A204.1 (cell line): ENCODE data around the gene PPP2R5B.

ENCODE experiments used
- FAIRE-seq: peaks from 2 replicates; lab custom pipeline; 2012; peaks lifted over from hg19 to GRCh38; lab: Jason Lieb, UNC

PPP2R5B gene

DNA sequence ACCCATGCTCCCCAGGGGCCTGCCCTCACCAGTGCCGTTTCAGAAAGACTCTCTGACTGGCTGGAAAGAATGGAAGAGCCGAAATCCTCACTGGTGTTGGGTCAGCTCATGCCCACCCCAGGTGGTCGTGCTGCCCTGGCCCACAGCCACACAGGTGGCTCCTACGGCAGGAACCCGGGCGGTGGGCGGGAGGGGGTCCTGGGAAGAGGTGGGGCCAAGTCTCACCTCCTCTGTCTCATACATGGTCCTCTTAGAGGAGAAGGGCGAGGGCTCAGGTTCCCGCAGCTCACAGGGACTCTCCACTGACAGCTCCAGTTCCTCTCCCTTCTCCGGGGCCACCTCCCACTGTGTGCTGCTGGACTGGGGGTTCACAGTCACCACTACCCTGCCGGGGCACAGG is 15.7 kb upstream of the PPP2R5B start:
- no peak for FAIRE-seq

DNA sequence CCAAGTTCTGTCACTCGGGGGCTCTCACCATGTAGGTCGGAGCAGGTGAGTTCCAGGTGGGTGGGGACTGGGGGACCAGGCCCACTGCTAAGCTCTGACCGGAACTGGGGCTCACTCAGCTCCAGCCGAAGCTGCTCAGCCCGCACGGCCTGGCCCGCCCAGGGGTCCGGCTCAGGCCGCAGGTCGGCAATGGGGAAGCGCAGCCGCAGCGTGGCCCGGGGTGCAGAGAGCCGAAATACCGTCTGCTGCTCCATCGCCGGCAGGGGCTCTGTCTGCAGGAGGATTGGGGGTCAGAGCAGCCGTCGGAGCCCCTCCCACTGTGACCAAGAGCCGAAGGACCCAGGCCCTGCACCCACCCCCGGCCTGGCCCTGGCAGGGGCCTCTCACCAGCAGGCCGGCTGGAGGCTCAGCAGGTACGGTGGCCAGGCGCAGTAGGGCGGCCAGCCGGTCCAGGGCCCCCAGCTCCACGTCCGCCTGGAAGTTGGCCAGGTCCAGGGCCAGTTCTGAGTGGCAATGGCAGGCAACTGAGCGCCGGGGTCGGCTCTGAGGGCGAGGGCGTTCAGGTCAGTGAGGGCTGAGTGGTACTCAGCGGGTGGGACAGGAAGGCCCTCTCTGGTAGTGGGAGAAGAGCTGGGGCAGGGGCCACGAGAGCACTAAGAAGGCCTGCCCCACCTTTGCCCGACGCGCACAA is 14.7 kb upstream of the PPP2R5B start:
- FAIRE-seq: no peak

DNA sequence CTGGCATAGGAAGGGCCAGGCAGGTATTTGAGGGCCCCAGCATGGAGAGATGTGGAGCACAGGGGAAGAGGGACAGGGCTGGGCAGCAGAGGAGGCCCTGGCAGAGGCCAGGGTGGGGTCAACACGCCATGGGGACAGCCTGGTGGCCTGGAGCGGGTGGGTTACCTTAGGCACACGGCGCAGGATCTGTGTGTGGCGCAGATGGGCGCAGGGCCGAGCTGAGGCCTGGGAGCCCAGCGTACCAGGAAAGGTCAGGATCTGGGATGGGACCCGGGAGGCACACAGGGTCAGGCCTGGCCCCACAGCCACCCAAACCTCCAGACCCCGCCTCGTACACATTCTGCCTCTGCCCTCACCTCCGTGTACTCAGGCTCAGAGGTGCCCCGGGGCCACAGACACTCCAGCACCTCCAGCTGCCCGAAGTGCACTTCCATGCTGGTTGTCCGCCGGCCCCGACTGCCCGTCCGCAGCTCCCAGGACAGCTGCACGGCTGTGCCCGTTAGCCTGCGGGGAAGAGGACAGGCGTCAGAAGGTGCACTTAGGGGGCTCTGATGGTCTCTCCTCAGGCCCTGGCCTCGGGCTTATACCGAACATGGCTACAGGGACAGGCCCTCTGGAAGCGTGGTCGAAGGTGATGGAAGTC is 13.9 kb upstream of the PPP2R5B start:
- FAIRE-seq: no peak

DNA sequence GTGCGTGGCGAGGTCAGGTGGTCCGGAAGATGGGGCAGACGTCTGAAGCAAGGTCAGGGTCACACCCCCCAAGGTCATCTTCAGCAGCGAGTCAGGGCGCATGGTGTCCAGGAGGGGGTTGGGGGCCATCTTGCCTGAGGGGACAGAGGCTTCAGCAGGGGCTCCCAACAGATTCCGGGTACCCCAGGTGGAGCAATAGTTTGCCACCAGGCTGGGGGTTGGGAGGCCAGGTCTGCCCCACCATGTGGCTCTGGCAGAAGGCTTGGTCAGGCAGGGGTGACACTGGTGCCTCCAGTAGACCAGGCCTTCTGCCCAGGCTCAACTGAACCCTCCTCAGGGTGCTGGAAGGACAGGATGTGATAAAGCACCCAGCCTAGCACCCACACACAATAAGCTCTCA is 13.3 kb upstream of the PPP2R5B start:
- FAIRE-seq: no peak

DNA sequence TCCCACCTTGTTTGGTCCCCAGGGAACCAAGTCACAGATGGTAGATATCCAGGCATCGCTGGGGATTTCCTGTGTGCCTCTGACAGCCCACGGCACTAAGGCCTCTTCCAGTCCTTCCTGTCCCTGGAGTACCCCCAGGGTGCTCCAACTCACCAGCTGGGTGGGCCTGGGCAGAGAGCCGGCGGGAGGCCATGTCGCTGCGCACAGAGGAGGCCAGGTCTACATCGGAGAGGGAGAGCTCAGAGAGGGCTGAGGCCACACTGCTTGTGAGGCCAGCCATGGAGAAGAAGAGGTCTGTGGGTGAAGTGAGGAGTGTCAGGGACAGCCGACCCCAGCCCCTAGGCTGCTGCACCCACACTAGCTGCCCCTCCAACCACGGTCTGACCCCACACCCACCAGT is 12.8 kb upstream of the PPP2R5B start:
- FAIRE-seq: no peak

DNA sequence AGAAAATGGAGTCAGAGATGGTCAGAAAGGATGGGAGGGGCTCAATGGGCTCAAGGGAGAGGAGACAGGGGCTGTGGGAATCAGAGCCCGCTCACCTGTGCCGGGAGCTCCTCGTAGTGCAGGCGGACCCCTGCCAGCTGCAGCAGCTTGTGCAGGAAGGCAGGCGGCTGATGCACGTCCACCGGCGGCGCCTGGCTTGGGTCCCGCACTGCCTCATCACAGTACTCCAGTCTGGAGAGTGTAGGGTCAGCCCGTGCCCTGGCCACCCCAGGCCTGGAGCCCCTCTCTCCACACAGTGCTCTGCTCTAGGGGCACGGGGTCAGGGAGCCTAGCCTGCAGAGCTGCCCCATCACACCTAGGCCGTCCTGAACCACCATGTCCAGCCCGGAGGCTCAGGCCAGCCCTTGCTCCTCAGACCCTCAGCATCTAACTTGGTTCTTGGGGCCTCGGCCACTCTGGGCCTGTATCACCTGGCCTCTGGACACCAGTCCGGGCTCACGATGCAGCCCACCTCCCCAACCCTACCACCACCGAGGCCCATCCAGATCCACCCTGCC is 11.2 kb upstream of the PPP2R5B start:
- FAIRE-seq: no peak

DNA sequence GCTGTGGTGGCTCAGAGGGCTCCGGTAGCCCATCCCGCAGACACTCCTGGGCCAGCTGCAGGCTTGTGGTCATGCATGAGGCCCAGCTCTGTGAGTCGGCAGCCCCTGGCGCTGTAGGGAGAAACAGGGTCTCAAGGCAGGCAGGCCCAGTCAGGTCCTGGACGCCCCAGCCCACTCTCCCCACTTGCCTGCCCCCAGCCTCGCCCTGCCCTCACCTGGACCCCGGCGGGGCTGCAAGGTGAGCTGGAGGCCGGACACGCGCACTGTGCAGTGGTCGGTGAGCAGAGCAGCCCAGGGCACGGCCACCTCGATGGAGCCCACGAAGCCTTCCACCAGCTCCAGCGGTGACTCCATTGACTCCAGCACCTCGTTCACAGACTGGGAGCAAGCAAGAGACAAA is 10.4 kb upstream of the PPP2R5B start:
- no peak for FAIRE-seq

DNA sequence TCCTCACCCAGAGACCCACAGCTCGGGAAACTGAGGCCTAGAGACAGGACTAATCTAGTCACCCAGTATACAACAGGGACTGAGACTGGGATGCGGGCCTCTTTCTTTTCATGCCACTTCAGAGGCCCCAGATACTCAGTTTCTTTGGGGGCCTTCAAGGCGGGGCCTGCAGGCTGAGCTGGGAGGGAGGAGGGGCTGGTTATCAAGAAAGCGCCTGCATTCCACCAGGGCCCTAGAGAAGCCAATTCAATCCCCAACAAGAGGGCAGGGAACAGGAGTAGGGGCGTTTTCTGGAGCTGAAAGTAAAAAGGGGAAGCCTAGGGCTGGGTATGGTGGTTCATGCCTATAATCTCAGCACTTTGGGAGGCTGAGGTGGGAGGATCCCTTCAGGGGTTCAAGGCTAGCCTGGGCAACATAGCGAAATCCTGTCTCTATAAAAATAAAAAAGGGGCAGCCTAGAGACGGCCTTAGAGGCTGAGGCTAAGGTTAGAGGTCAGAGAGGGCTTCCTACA is 9.1 kb upstream of the PPP2R5B start:
- no peak for FAIRE-seq

DNA sequence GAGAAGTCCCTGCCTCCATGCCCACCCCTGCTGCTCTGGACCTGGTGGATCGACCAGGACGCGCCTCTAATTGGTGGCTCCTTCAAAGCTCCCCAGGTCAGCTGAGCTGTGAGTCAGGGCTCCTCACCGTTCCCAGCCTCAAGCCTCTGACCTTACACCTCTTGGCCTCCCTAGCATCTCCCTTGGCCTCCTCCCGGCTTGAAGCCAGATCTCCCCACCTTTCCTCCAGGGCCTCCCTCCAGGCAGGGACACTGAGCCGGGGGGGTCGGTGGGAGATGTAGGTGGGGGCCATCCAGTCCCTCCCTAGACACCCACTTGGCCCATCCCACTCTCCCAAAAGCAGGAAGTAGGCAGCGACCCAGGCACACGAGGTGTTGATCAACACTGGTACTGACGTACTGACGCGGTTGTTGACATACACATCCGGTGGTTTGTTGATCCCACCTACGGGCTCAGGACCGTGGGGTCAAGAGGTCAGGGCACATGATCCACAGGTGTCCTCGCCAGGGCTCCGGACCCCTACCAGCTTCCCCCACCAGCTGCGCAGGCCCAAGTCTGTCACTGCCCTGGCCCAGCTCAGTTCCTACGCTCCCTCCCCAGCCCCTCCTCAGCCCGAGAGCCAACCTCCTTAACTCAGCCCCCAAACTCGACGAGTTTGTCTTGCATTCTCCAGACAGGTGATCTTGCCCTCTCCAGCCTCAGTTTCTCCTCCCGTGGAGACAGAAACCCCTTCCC is 8.3 kb upstream of the PPP2R5B start:
- no peak for FAIRE-seq

DNA sequence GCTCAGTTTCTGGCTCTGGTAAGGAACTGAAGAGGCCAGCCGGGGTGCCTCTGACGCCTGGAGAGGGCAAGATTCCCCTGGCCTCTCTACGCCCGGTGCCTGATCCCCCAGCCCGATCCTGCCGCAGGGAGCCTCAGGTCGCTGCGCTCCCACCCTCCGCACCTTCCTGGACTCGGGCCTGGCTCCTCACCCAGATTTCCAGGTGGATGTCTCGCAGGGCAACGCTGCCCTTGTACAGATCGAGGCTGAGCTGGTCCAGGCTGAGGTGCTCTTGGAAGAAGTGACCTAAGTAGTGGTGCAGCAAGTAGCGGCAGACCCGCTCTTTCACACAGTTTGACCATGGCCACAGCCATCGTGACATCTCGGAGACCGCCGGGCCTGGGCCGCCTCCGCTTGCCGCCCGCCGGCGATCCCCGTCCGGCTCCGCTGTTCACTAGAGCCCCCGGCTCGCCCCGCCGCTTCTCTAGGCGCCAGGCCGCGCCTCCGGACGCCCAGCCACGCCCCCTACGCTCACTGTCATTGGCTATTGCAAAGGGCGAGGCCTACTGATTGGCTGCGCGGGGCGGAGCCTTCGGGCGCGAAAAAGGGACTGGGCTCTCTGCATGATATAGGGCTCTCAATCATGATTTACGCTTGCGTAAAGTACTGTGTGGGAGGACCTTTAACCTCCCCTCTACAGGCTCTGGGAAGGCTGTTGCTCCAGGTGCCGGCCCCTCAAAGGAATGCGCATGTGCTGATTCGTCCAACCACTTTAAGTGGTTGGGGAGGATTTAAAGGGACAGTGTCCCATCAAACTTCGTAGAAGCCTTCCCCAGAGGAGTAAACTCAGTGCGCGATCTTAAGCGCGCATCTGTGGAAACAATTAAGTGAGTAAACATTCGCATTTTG is 7.5 kb upstream of the PPP2R5B start, which contains the start of gene ATG2A:
Gene ATG2A, minus strand, starts transcription at position 435 of the 888 bp plus-strand sequence. Its CDS starts 74 bp downstream, at position 361.
- FAIRE-seq: peak; percentile 99

DNA sequence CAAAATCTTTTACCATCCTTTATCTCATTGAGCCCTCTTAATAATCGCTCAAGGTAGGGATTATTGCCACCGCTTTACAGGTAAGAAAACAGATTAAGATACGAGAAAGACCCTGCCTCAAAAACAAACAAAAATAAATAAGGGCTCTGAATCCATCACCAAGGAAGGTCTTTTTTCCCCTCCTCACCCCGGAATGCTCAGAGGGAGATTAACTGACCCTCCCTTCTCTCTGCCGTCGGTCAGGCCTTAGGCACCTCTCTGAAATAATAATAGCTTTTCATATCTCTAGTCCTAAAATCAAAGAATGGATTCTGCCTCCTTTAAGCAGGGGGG is 6.9 kb upstream of the PPP2R5B start:
- FAIRE-seq: no peak

DNA sequence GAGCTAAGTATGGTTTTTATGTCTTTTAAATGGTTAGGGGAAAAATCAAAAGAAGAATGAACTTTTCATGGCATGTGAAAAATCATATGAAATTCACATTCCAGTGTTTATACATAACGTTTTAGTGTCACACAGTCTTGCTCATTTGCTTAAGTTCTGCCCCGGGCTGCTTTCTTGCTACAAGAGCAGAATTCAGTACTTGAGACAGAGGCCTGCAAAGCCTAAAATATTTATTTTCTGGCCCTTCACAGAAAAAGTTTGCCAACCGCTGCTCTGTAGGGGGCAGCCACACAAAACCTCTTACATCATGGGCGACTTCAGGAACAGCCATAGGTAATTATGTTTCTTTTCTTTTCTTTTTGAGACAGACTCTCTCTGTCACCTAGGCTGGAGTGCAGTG is 6.5 kb upstream of the PPP2R5B start:
- no peak for FAIRE-seq

DNA sequence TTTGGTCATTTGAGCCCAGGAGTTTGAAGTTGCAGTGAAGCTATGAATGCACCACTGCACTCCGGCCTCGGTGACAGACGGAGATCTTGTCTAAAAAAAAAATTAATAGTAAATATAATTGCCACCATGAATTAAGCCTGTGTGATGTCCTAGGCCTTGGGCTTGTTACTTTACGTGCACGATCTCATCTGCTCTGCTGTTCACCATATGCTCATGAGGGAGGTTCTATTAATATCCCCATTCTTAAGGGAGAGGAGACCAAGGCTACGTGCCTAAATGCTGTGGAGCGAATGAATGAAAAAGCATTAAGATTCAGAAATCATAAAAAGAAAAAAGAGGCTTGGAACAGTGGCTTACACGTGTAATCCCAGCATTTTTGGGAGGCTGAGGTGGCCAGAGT is 4.9 kb upstream of the PPP2R5B start:
- FAIRE-seq: no peak

DNA sequence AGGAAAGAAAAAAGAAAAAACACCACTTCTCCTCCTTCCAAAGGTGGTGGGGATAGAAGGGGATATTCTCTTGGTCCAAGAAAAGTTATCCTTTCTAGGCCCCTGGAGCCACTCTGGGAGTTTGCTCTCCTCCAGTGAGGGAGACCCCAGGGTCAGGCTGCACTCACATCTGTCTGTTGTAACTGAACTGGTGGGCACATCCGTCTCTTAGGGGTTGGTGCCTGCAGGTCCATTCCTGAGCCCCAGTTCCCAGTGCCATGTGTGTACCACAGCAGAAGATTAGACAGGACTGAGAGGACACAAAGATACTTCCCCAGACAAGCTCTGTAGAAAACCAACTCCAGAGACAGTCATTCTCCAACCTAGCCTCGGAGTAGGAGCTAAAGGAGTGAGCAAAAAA is 4.4 kb upstream of the PPP2R5B start:
- no peak for FAIRE-seq

DNA sequence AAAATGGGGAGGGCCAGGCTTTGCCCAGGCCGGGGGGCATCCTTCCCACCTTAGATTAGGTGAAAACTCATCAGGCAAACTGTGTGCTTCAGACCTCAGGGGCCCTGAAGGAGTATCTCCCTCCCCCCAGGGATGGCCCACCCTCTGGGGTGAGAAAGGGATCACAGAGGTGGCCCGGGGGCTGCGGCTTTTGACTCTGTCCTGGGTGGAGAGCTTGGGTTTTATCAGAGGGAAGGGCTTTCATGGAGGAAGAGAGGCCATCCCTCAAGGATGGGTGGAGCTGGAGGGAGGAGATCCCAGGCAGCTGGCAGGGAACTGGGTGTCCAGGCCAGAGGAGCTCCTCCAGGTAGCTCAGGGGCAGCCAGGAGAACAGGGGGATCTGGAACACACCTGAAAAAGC is 3.1 kb upstream of the PPP2R5B start:
- no peak for FAIRE-seq

DNA sequence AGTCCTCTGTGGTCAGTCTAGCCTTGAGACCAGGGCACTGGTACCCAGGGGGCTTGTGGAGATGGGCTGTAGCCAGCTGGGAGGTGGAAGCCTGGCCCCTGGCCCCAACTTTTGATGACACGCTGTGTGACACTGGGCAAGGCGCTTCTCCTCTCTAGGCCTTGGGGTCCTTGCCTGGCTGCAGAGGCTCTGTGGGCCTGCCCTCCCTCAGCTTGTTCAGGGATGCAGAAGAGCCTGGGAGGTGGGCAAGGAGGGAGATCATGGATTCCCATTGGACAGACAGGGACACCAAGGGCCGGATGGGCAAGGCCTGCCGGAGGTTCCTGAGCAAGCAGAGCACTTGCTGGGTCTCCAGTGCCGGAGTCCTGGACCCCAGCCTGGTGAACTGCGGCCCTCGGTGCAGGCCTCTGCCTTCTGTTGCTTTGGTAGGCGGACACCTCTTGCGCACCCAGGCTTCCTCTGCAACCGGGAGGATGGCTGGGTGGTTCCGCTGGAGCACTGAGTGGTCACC is 1.3 kb upstream of the PPP2R5B start:
- FAIRE-seq: no peak

DNA sequence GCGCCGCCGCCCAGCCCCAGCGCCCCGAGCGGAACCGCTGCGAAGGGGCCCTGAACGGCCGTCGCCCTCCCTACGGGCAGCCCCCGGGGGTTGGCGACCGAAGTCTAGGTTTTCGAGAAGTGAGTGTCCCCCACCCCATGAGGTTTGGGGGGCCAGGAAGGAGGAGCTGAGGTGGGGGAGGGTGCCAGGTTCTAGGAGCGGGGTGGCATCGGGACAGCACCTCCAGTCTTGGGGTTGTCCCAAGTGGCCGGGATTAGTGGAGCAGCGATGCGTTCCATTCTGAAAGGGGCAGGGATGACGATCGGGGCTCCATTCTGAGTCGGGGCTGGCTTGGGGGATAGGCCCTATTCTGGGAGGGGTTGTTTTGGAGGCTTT is 408 bp downstream of the PPP2R5B start:
- FAIRE-seq: no peak

DNA sequence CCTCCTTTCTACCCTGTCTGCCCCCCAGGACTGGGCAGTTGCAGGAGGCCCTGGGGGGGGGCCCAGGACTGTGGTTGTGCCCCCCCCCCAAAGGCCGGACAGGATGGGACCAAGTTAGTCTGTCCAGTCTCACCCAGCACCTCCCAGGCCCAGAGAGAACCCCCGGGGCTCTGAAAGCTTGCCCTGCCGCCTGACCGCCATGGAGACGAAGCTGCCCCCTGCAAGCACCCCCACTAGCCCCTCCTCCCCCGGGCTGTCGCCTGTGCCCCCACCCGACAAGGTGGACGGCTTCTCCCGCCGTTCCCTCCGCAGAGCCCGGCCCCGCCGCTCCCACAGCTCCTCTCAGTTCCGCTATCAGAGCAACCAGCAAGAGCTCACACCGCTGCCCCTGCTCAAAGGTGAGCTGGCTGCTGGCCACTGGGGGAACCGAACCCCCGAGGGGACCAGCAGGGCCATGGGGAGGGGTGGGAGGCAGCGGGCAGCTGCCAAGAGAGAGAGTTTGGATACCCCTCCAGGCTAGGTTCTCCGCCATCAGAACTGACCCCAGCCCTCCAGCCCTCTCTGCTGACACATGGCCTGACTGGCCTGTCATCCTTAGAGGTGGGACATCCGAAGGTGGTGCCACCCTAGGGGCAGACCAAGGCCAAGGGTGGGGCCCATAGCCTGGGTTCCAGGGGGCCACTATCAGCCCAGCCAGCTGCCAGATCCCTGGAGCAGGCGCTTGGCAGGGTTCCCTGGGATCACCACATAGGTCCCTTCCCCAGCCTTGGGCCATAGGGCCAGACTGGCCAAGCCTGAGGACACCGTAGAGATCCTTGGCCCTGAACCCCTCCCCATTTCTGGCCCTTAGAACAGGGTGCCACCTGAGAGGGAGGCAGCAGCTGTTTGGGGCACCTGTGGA is 1.3 kb downstream of the PPP2R5B start:
- FAIRE-seq: no peak

DNA sequence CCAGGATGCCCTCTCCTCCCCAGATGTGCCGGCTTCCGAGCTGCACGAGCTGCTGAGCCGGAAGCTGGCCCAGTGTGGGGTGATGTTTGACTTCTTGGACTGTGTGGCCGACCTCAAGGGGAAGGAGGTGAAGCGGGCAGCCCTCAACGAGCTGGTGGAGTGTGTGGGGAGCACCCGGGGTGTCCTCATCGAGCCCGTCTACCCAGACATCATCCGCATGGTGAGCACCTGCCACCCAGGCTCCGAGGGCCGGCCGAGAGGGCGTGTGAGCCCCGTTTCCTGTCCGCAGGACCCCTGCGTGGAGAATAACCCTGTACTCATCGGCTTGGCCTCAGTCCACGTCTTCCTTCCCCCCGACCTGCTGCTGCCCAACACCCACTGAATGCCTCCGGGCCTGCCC is 2.2 kb downstream of the PPP2R5B start:
- no peak for FAIRE-seq

DNA sequence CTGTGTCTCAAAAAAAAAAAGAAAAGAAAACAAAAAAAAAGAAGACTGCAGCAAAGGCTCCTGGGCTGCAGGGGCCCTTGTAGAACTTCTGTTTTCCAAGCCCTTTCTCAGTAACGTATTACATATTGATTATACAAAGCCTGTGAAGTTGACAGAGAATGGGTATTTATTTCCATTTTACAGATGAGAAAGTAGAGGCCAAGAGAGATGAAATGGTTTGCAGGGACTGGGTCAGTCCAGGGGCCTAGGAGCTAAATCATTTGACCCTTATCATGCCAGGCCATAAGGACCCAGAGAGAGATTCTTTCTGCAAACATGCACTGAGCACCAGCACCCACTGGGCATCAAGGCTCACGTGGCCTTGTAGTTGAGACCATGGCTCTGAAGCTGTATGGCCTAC is 4.5 kb downstream of the PPP2R5B start:
- no peak for FAIRE-seq

DNA sequence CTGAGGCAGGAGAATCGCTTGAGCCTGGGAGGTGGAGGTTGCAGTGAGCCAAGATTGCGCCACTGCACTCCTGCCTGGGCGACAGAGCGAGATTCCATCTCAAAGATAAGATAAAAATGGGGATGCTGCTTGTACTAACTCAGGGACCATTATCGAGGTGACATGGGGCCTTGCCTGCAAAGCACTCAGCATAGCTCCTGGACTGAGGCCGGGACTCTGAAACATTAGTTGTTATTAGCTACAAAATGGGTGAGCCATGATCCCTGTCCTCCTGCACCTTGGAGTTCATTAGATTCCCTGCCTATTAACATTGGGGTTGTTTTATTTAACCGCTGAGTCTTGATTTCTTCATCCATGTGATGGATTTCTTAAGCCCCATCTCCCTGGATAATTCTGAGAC is 5.1 kb downstream of the PPP2R5B start:
- FAIRE-seq: no peak
